HT1080 (cell line): ENCODE data around the gene SLC6A7. TPM values are rescaled to one million over a fixed set of nuclear protein-coding genes. Genes with fewer than 3 reads are reported as not detected.
A peak's percentile ranks its signal among the peaks of the same experiment; 100 is the strongest.

Experiments
- DNase-seq: peaks from one replicate; pipeline ENCODE4 v3.0.0-alpha.2; 2015; ENCODE audit warnings: low read depth
- total RNA-seq: library from RNA; depleted of rRNA; stranded (reverse); fragments of >200 nt; shearing (Covaris generic); gene quantifications from 2 replicates; pipeline ENCODE4 v1.2.3, GENCODE V29; 2014; rRNA removed

Gene SLC6A7
- total RNA-seq, 1 experiment from 2014 or later: not detected

DNA sequence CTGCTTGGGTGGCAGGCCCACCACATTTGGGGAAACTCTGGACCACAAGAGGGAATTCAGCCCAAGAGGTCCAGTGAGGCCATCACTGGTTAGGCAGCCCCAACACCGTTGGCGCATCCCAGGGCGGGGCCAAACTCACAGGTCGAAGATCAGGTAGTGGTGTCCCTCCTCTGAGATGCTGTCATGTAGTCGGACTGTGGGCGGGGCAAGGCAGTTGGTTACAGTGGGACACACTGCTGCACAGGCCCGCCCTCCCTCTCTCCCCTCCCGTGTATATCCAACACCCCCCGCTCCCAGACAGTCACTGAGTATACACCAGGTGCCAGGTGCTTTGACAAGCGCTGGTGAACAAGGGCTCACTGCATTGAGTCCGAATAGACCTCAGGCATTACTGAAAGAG is 67.6 kb downstream of the SLC6A7 start:
- no peak for DNase-seq

DNA sequence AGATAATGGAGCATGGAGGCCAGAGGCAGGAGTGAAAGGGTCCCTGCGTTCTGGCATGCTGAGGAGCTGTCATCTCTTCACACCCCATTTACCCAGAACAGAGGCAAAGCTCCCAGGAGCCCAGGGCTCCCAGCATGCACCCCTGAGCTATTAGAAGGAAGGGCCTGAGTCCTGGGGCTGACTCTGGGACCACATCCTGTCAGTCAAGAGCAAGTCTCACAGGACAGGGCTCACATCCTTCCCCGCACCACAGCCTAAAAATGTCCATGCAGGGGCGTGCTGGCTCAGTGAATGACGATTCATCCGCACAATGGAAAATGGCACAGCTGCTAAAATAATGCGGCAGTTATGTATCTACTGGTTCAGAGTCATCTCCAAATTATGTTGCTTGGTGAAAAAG is 68.3 kb downstream of the SLC6A7 start:
- peak; percentile 24 for DNase-seq

Other genes starting within 250 kb of the SLC6A7 start
- gene PDE6A, start 245.3 kb upstream of the SLC6A7 start, total RNA-seq: not detected in 2 replicates
- gene SLC26A2, start 229.3 kb upstream of the SLC6A7 start, total RNA-seq: 16.1 and 19.5 TPM in 2 replicates
- 3.5 and 4.0 TPM in 2 replicates for gene TIGD6, start 189.4 kb upstream of the SLC6A7 start, total RNA-seq
- 44.6 and 56.3 TPM in 2 replicates for gene HMGXB3, start 189.3 kb upstream of the SLC6A7 start, total RNA-seq
- 2.3 and 3.9 TPM in 2 replicates for gene CSF1R, start 103.5 kb upstream of the SLC6A7 start, total RNA-seq
- 2.2 and 5.4 TPM in 2 replicates for gene PDGFRB, start 34.2 kb upstream of the SLC6A7 start, total RNA-seq
- not detected in 2 replicates for gene CDX1, start 23.3 kb upstream of the SLC6A7 start, total RNA-seq
- gene CAMK2A, start 99.7 kb downstream of the SLC6A7 start, total RNA-seq: not detected in 2 replicates
- 0.20 and 0.82 TPM in 2 replicates for gene ARSI, start 112.8 kb downstream of the SLC6A7 start, total RNA-seq
- 84.9 and 92.9 TPM in 2 replicates for gene TCOF1, start 167.6 kb downstream of the SLC6A7 start, total RNA-seq
- 0.17 and 1.2 TPM in 2 replicates for gene CD74, start 222.8 kb downstream of the SLC6A7 start, total RNA-seq